NCI-H2081 (cell line): ENCODE measurements around the gene LY6G5C.
A peak's percentile ranks its signal among the peaks of the same experiment; 100 is the strongest.

ENCODE experiments used
- DNase-seq, 2 experiments: peaks; one replicate each; lab custom pipeline; 2025; lab: John Stamatoyannopoulos, UW

Gene LY6G5C

GRCh38 chr6:31662124-31662723, 18.6 kb downstream of the LY6G5C start:
- DNase-seq = no peak

- no peak for DNase-seq
Observed at GRCh38 chr6:31661262-31662123, 19.4 kb downstream of the LY6G5C start.

GRCh38 chr6:31660381-31661261, 20.2 kb downstream of the LY6G5C start, which contains the start of gene C6orf47:
Gene C6orf47 (minus strand): TSS chr6:31660778. CDS start chr6:31659947, 831 bp downstream.
- peak; percentile 79 to 87 for DNase-seq

- no peak for DNase-seq
Observed at GRCh38 chr6:31659649-31660380, 21.1 kb downstream of the LY6G5C start.

GRCh38 chr6:31658983-31659648, 21.8 kb downstream of the LY6G5C start:
- DNase-seq = no peak

GRCh38 chr6:31658158-31658688, 22.6 kb downstream of the LY6G5C start:
- DNase-seq = no peak

GRCh38 chr6:31657406-31658157, 23.3 kb downstream of the LY6G5C start:
- no peak for DNase-seq

- DNase-seq = no peak
Observed at GRCh38 chr6:31655349-31656237, 25.3 kb downstream of the LY6G5C start, which contains the start of gene APOM. Gene APOM (plus strand): TSS chr6:31655894. CDS start chr6:31655967, 73 bp downstream.

GRCh38 chr6:31654574-31655348, 26.1 kb downstream of the LY6G5C start:
- DNase-seq = no peak

GRCh38 chr6:31652925-31653724, 27.7 kb downstream of the LY6G5C start:
- peak; percentile 94 to 97 for DNase-seq

GRCh38 chr6:31651602-31652191, 29.2 kb downstream of the LY6G5C start:
- peak; percentile 31 to 65 for DNase-seq

- no peak for DNase-seq
Observed at GRCh38 chr6:31645325-31645724, 35.5 kb downstream of the LY6G5C start.

- DNase-seq = no peak
Observed at GRCh38 chr6:31643818-31644454, 36.9 kb downstream of the LY6G5C start.

GRCh38 chr6:31642798-31643570, 37.9 kb downstream of the LY6G5C start:
- no peak for DNase-seq

- no peak for DNase-seq
Observed at GRCh38 chr6:31641370-31641769, 39.5 kb downstream of the LY6G5C start.

- no peak for DNase-seq
Observed at GRCh38 chr6:31640612-31641011, 40.3 kb downstream of the LY6G5C start.
